ENCODE measurements around the gene FANCI.
A peak's percentile ranks its signal among the peaks of the same experiment; 100 is the strongest.

Gene FANCI

GRCh38 chr15:89361451-89362202 is 117.8 kb downstream of the FANCI start:
- peak; percentile 35 for DNase-seq (ENCODE audit: low read depth)

DNA sequence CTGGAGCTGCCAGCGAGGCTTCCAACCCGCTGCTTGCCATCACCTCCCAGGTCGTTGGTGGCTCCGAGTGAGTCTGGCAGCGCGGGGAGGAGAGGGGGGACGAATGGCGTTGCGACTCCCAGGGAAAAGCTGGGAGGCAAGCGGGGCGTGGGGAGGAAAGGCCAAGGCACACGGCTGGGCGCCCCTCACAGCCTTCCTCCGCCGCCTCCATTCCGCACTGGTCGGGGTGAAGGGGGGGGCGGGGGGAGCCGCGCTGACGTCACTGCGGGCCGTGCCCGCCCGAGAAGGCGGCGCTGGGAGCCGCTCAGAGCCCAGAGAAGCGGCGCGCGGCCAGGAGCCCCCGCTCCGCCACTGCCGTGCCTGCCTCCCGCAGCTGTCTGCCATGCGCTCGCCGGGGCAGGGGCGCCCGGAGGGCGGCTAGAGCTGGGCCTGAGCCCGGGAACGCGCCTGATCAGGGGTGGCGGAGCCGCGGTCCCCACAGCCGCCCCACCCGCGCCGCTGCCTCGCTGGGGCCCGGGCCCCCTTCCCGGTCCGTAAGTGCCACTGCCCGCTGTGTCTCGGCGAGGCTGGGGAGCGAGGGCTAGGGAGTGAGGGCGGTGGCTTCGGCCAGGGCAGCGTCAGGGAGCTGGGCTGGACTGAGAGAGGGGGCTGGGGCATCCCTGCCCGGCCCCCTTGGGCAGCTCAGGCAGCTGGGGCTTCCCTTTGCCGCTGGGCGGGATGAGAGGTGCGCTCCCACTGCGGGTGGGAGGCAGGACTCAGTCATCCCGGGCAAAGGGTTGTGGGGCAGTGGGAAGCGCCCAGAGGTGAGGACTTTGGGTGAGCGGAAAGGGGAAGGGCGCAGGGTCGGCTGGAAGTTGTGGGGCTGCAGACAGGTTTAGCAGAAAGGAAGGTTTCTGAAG is 118.7 kb downstream of the FANCI start:
- DNase-seq (ENCODE audit: low read depth): no peak

DNA sequence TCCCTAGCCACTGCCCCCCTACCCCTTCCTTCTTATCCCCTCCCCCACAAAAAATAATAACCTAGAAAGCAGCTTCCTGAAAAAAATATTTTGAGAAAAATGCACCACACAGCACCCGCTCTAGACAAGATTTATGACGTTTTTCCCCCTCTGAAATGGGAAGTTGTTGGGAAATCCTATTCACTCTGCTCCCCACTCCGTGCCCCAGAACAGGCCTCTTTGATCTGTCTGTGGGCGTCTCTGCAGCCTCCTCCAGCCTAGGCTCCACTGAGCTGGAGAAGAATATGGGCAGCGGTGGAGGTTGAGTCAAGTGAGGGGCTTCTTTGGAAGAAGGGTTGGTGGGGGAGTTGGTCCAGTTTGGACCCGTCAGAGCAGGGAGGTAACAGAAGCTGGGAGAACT is 119.4 kb downstream of the FANCI start:
- DNase-seq (ENCODE audit: low read depth): no peak

- DNase-seq (ENCODE audit: low read depth): no peak
These were observed 120.0 kb downstream of the FANCI start for GRCh38 chr15:89363770-89364169.

- DNase-seq (ENCODE audit: low read depth): no peak
These were observed 120.6 kb downstream of the FANCI start for GRCh38 chr15:89364341-89364740.

DNA sequence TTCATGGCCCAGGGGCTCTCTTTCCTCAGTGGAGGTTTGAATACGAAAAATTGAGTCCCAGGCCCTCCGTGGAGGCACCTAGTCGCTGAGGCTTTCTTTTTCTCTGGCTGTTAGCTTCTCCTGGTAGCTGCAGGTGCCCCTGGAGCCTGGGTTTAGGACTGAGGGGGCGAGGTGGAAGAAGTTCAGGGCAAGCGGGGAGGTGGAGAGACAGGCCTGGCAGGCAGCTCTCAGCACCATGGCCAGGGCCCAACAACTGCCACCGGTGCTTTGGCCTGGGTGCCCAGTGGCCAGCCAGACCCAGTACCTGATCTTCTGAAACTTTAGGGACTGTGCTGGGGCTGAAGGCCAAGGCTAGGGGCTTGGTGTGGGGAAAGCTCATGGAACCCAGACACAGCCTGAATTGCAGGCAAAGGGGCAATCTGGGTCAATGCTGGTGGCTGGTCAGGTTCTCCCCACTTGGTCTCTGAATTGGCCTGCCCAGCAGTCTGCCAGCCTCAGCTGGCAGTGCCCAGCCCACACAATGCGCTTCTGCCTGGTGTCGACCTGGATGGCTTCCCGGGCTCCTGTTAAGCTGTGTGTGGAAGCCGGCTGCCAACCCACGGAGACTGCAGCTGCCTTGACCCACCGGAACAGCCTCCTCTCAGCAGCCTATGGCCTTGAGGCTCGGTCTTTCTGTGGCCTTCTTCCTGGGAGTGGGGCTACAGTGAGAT is 121.1 kb downstream of the FANCI start:
- no peak for DNase-seq (ENCODE audit: low read depth)

- no peak for DNase-seq (ENCODE audit: low read depth)
These were observed 121.8 kb downstream of the FANCI start for GRCh38 chr15:89365462-89366065.
